Parathyroid adenoma (tissue), 2 donors: ENCODE results near the gene MKKS.
"Not testable (repeated sequence)": the region's sequence is repeated elsewhere in the genome, so short reads cannot be mapped to it uniquely, and the experiment has no call there.

Experiments
- H2AFZ ChIP-seq: fragments of 300-600 bp; sonication (generic); one replicate; pipeline ENCODE4 v1.7.0; 2017; ENCODE audit warnings: antibody characterized with exemption, mild to moderate bottlenecking
- H3K27ac ChIP-seq: fragments of 300-600 bp; sonication (generic); one replicate; pipeline ENCODE4 v1.7.0; 2017
- H3K27me3 ChIP-seq: fragments of 300-600 bp; sonication (generic); one replicate; pipeline ENCODE4 v1.7.0; 2017; ENCODE audit warnings: low read length; ENCODE audit not compliant: control insufficient read depth, insufficient read depth
- H3K36me3 ChIP-seq: fragments of 300-600 bp; sonication (generic); one replicate; pipeline ENCODE4 v1.7.0; 2017; ENCODE audit warnings: low read length; ENCODE audit not compliant: control insufficient read depth, insufficient read depth
- H3K4me1 ChIP-seq: fragments of 300-600 bp; sonication (generic); one replicate; pipeline ENCODE4 v1.7.0; 2017; ENCODE audit warnings: control low read depth
- H3K4me2 ChIP-seq: fragments of 300-600 bp; sonication (generic); one replicate; pipeline ENCODE4 v1.7.0; 2017; ENCODE audit warnings: low read length
- H3K4me3 ChIP-seq: fragments of 300-600 bp; sonication (generic); one replicate; pipeline ENCODE4 v1.7.0; 2017; ENCODE audit warnings: low read depth, low read length
- H3K79me2 ChIP-seq: fragments of 300-600 bp; sonication (generic); one replicate; pipeline ENCODE4 v1.7.0; 2017; ENCODE audit warnings: control low read depth
- H3K9ac ChIP-seq: fragments of 300-600 bp; sonication (generic); one replicate; pipeline ENCODE4 v1.7.0; 2017; ENCODE audit warnings: mild to moderate bottlenecking
- H3K9me3 ChIP-seq: fragments of 300-600 bp; sonication (generic); one replicate; pipeline ENCODE4 v1.7.0; 2017; ENCODE audit warnings: low read length; ENCODE audit not compliant: control insufficient read depth
- CTCF ChIP-seq: fragments of 300-600 bp; sonication (generic); IDR thresholded peaks from one replicate; pipeline ENCODE4 v1.7.0; 2017; ENCODE audit warnings: antibody characterized with exemption, mild to moderate bottlenecking
- donor health status: primary hyperparathyroidism.

MKKS gene

GRCh38 chr20:10404023-10404628, 29.9 kb downstream of the MKKS start:
- no peaks in the 10 kb centered on the region for H3K4me1 ChIP-seq
- no peak overlapping the region for H2AFZ ChIP-seq
- no peak overlapping the region for H3K27ac ChIP-seq
- no peak for TF ChIP-seq CTCF
- no peaks in the 10 kb centered on the region for H3K27me3 ChIP-seq
- H3K36me3 ChIP-seq, result no peaks in the 10 kb centered on the region
- H3K4me2 ChIP-seq, result no peak overlapping the region
- H3K4me3 ChIP-seq, result no peak overlapping the region
- H3K79me2 ChIP-seq, result no peaks in the 10 kb centered on the region
- no peaks in the 10 kb centered on the region for H3K9me3 ChIP-seq
- no peak overlapping the region for H3K9ac ChIP-seq

GRCh38 chr20:10402938-10403608, 30.9 kb downstream of the MKKS start:
- Histone ChIP-seq H3K36me3 (no peaks in the 10 kb centered on the region), H3K27me3 (no peaks in the 10 kb centered on the region), H3K79me2 (no peaks in the 10 kb centered on the region), H3K9ac (no peak overlapping the region), H3K27ac (no peak overlapping the region), H3K4me1 (no peaks in the 10 kb centered on the region), H3K4me2 (no peak overlapping the region), H2AFZ (no peak overlapping the region), H3K4me3 (no peak overlapping the region), H3K9me3 (no peaks in the 10 kb centered on the region)
- TF ChIP-seq CTCF, result no peak

- Histone ChIP-seq H3K9ac (no peak overlapping the region), H3K27me3 (no peaks in the 10 kb centered on the region), H3K4me1 (no peaks in the 10 kb centered on the region), H2AFZ (no peak overlapping the region), H3K9me3 (no peaks in the 10 kb centered on the region), H3K36me3 (no peaks in the 10 kb centered on the region), H3K79me2 (no peaks in the 10 kb centered on the region), H3K27ac (no peak overlapping the region), H3K4me3 (no peak overlapping the region), H3K4me2 (no peak overlapping the region)
- TF ChIP-seq CTCF, result no peak
Measured at GRCh38 chr20:10398834-10399369, 35.1 kb downstream of the MKKS start.

GRCh38 chr20:10394752-10395151, 39.3 kb downstream of the MKKS start:
- H3K9me3 ChIP-seq, H3K9ac ChIP-seq, H3K4me2 ChIP-seq: not testable (repeated sequence)

GRCh38 chr20:10390709-10391108, 43.3 kb downstream of the MKKS start:
- H3K79me2 ChIP-seq, result no peaks in the 10 kb centered on the region
- H3K9me3 ChIP-seq, result no peaks in the 10 kb centered on the region
- no peak overlapping the region for H3K4me3 ChIP-seq
- no peak overlapping the region for H3K4me2 ChIP-seq
- H3K27ac ChIP-seq, result no peak overlapping the region
- H3K4me1 ChIP-seq, result no peaks in the 10 kb centered on the region
- no peak overlapping the region for H2AFZ ChIP-seq
- TF ChIP-seq CTCF, result no peak
- H3K9ac ChIP-seq, result no peak overlapping the region
- no peaks in the 10 kb centered on the region for H3K27me3 ChIP-seq
- H3K36me3 ChIP-seq, result no peaks in the 10 kb centered on the region

More at GRCh38 chr20:10394752-10395151, 39.3 kb downstream of the MKKS start:
- not testable (repeated sequence) for H3K79me2 ChIP-seq, H2AFZ ChIP-seq, H3K27ac ChIP-seq, H3K4me1 ChIP-seq, H3K4me3 ChIP-seq, H3K27me3 ChIP-seq, H3K36me3 ChIP-seq
